Activated T-cell treated with anti-CD3 and anti-CD28 coated beads for 4 hours (primary cell): ENCODE measurements around the gene STUM.

ENCODE experiments used
- DNase-seq: peaks from one replicate; pipeline ENCODE4 v3.0.0-alpha.2; 2020

Gene STUM

GRCh38 chr1:226643177-226643576, 94.6 kb downstream of the STUM start:
- DNase-seq: peak; percentile 68

- DNase-seq: no peak
Observed at GRCh38 chr1:226643611-226644540, 95.3 kb downstream of the STUM start.

- DNase-seq: no peak
Observed at GRCh38 chr1:226644541-226645176, 96.1 kb downstream of the STUM start.

- no peak for DNase-seq
Observed at GRCh38 chr1:226645279-226645976, 96.9 kb downstream of the STUM start.

GRCh38 chr1:226646026-226646869, 97.7 kb downstream of the STUM start:
- no peak for DNase-seq

- DNase-seq: no peak
Observed at GRCh38 chr1:226646870-226647449, 98.4 kb downstream of the STUM start.

- DNase-seq: no peak
Observed at GRCh38 chr1:226647719-226648118, 99.2 kb downstream of the STUM start.

GRCh38 chr1:226648421-226648820, 99.9 kb downstream of the STUM start:
- no peak for DNase-seq

GRCh38 chr1:226649244-226649643, 100.7 kb downstream of the STUM start:
- DNase-seq: no peak

GRCh38 chr1:226649780-226650179, 101.2 kb downstream of the STUM start:
- no peak for DNase-seq

GRCh38 chr1:226650236-226650841, 101.8 kb downstream of the STUM start:
- DNase-seq: no peak

GRCh38 chr1:226651041-226651731, 102.6 kb downstream of the STUM start:
- DNase-seq: no peak

- no peak for DNase-seq
Observed at GRCh38 chr1:226651732-226652105, 103.2 kb downstream of the STUM start.

- no peak for DNase-seq
Observed at GRCh38 chr1:226652613-226653012, 104.0 kb downstream of the STUM start.

GRCh38 chr1:226653311-226653921, 104.9 kb downstream of the STUM start:
- DNase-seq: no peak

- DNase-seq: no peak
Observed at GRCh38 chr1:226654046-226654667, 105.6 kb downstream of the STUM start.

GRCh38 chr1:226654668-226655055, 106.1 kb downstream of the STUM start:
- DNase-seq: no peak

- DNase-seq: no peak
Observed at GRCh38 chr1:226655251-226656163, 106.9 kb downstream of the STUM start.

- no peak for DNase-seq
Observed at GRCh38 chr1:226656201-226656600, 107.6 kb downstream of the STUM start.
